ENCODE data around the gene ZCCHC18.
"Not testable (repeated sequence)": the region's sequence is repeated elsewhere in the genome, so short reads cannot be mapped to it uniquely, and the experiment has no call there.

GRCh38 chrX:104062636-104063035 is 49.7 kb upstream of the ZCCHC18 start:
- TF ChIP-seq CTCF, POLR2A (IDR thresholded peaks at IDR 0.05): not testable (repeated sequence)
